ENCODE data around the gene CCDC186.

CCDC186 gene

DNA sequence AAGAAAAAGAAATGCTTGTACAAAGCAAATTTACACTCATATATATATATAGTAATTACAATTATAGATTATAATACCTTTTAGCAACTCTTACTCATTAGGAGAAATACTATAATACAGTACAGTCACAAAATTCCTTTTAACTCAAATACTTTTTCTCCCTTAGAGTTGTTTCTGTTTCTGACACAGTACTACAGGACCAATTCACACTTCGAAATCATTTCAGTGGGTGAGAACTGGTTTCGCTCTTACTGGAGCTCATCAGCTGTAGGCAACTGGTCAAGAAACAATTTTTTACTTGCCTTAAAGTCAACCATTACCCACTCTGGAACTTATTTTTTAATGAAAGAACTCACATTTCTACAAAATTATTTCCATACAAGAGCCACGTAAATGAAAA is 6.0 kb downstream of the CCDC186 start:
- Histone ChIP-seq H3K79me2 (ENCODE audit: low read length) (peaks cover 11% of the 10 kb centered on the region), H4K20me1 (ENCODE audit: insufficient read depth, low read length) (no peaks in the 10 kb centered on the region), H3K9me3 (ENCODE audit: insufficient read depth, low read length) (peaks cover 4% of the 10 kb centered on the region; the same call in 1 of the 2 replicates), H3K9ac (ENCODE audit: low read length) (no peak overlapping the region), H3K4me1 (ENCODE audit: low read length) (peaks cover 8% of the 10 kb centered on the region; the same call in 1 of the 2 replicates), H3K27me3 (ENCODE audit: low read depth, low read length) (no peaks in the 10 kb centered on the region), H3K36me3 (replicated peaks; ENCODE audit: low read depth, low read length) (peaks cover 9% of the 10 kb centered on the region), H3K4me3 (ENCODE audit: low read length) (no peak overlapping the region), H2AFZ (ENCODE audit: low read depth, low read length) (no peak overlapping the region), H3K27ac (ENCODE audit: low read length) (no peak overlapping the region), H3K4me2 (ENCODE audit: low read length) (no peak overlapping the region)
- TF ChIP-seq EZH2phosphoT487 (IDR thresholded peaks at IDR 0.05; ENCODE audit: low read depth), result no peak
- TF ChIP-seq, protein P1, sequence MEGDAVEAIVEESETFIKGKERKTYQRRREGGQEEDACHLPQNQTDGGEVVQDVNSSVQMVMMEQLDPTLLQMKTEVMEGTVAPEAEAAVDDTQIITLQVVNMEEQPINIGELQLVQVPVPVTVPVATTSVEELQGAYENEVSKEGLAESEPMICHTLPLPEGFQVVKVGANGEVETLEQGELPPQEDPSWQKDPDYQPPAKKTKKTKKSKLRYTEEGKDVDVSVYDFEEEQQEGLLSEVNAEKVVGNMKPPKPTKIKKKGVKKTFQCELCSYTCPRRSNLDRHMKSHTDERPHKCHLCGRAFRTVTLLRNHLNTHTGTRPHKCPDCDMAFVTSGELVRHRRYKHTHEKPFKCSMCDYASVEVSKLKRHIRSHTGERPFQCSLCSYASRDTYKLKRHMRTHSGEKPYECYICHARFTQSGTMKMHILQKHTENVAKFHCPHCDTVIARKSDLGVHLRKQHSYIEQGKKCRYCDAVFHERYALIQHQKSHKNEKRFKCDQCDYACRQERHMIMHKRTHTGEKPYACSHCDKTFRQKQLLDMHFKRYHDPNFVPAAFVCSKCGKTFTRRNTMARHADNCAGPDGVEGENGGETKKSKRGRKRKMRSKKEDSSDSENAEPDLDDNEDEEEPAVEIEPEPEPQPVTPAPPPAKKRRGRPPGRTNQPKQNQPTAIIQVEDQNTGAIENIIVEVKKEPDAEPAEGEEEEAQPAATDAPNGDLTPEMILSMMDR (IDR thresholded peaks at IDR 0.05; ENCODE audit: low read depth, low read length), result no peak

DNA sequence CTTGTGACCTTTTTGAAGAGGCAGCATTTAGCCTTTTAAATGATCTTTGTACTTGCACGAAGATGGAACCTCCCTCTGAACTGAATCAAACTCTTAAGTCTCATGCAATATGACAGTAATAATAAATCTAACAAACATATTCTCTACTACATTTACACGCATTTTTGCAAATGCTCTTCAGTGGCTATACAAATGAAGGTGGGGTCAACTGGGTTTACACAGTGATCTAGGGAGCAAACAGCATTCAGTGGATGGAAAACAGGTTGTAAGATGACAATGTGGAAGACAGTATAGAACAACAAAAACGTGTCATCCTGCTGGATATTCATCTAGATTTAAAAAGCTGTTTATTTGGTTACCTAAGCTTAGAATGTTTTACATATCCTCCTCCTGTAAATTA is 7.5 kb downstream of the CCDC186 start:
- H3K4me1 ChIP-seq (ENCODE audit: low read length), result no peaks in the 10 kb centered on the region
- H3K36me3 ChIP-seq (replicated peaks; ENCODE audit: low read depth, low read length), result peaks cover 9% of the 10 kb centered on the region
- peaks cover 6% of the 10 kb centered on the region; the same call in 1 of the 2 replicates for H3K79me2 ChIP-seq (ENCODE audit: low read length)
- H3K4me2 ChIP-seq (ENCODE audit: low read length), result no peak overlapping the region
- peaks cover 4% of the 10 kb centered on the region; the same call in 1 of the 2 replicates for H3K9me3 ChIP-seq (ENCODE audit: insufficient read depth, low read length)
- no peak overlapping the region for H3K27ac ChIP-seq (ENCODE audit: low read length)
- H3K4me3 ChIP-seq (ENCODE audit: low read length), result no peak overlapping the region
- no peak for TF ChIP-seq EZH2phosphoT487 (IDR thresholded peaks at IDR 0.05; ENCODE audit: low read depth)
- TF ChIP-seq, protein P1 (IDR thresholded peaks at IDR 0.05; ENCODE audit: low read depth, low read length), result no peak
- no peak overlapping the region for H2AFZ ChIP-seq (ENCODE audit: low read depth, low read length)
- H3K9ac ChIP-seq (ENCODE audit: low read length), result no peak overlapping the region
- H4K20me1 ChIP-seq (ENCODE audit: insufficient read depth, low read length), result no peaks in the 10 kb centered on the region
- H3K27me3 ChIP-seq (ENCODE audit: low read depth, low read length), result no peaks in the 10 kb centered on the region

DNA sequence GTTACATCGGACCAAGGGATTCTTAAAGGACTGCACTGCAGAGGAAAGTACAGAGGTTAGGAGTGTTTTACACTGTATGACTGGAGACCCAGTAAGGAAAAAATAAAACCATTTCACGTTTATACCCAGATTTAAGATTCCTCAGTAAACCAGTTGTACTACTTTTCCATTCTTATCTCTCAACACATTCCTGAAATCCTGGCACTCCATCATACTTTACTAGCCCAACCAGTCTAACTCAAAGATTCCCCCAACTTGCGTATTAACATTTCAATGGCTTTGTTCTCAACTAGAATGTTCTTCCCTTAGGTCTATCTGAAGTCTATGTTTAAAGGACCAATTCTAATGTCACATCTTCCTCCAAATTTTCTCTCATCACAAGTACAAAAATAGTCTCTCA is 8.0 kb downstream of the CCDC186 start:
- no peak for TF ChIP-seq EZH2phosphoT487 (IDR thresholded peaks at IDR 0.05; ENCODE audit: low read depth)
- TF ChIP-seq, protein P1 (IDR thresholded peaks at IDR 0.05; ENCODE audit: low read depth, low read length), result no peak
- H4K20me1 ChIP-seq (ENCODE audit: insufficient read depth, low read length), result no peaks in the 10 kb centered on the region
- no peaks in the 10 kb centered on the region for H3K4me1 ChIP-seq (ENCODE audit: low read length)
- H3K4me2 ChIP-seq (ENCODE audit: low read length), result no peak overlapping the region
- H3K9me3 ChIP-seq (ENCODE audit: insufficient read depth, low read length), result peaks cover 4% of the 10 kb centered on the region; the same call in 1 of the 2 replicates
- no peak overlapping the region for H3K4me3 ChIP-seq (ENCODE audit: low read length)
- H3K27ac ChIP-seq (ENCODE audit: low read length), result no peak overlapping the region
- no peaks in the 10 kb centered on the region for H3K27me3 ChIP-seq (ENCODE audit: low read depth, low read length)
- peaks cover 9% of the 10 kb centered on the region for H3K36me3 ChIP-seq (replicated peaks; ENCODE audit: low read depth, low read length)
- peaks cover 6% of the 10 kb centered on the region; the same call in 1 of the 2 replicates for H3K79me2 ChIP-seq (ENCODE audit: low read length)
- H3K9ac ChIP-seq (ENCODE audit: low read length), result no peak overlapping the region
- H2AFZ ChIP-seq (ENCODE audit: low read depth, low read length), result no peak overlapping the region

DNA sequence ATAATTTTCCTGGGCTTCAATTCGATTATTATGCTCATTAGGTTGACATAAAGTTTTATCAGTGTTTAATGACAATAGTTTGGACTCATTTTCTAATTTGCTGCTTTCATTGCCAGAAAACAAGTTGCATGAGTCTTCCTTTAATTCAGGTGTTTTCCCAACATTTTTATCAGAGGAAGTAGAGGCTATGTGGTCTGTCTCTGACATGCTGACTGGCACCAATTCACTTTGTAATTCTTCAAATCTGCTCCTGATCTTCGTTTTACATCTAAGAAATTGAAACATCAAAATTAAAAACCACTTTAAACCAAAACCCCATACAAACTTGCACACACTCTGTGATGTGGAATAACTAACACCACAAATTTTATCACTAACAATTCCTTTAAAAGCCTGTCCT is 10.9 kb downstream of the CCDC186 start:
- Histone ChIP-seq H3K4me3 (ENCODE audit: low read length) (no peak overlapping the region), H3K36me3 (replicated peaks; ENCODE audit: low read depth, low read length) (peaks cover under 1% of the 10 kb centered on the region), H3K27me3 (ENCODE audit: low read depth, low read length) (no peaks in the 10 kb centered on the region), H3K27ac (ENCODE audit: low read length) (no peak overlapping the region), H3K79me2 (ENCODE audit: low read length) (no peaks in the 10 kb centered on the region), H3K9me3 (ENCODE audit: insufficient read depth, low read length) (no peaks in the 10 kb centered on the region), H3K4me2 (ENCODE audit: low read length) (no peak overlapping the region), H3K9ac (ENCODE audit: low read length) (no peak overlapping the region), H3K4me1 (ENCODE audit: low read length) (no peaks in the 10 kb centered on the region), H2AFZ (ENCODE audit: low read depth, low read length) (no peak overlapping the region), H4K20me1 (ENCODE audit: insufficient read depth, low read length) (no peaks in the 10 kb centered on the region)
- TF ChIP-seq, protein P1 (IDR thresholded peaks at IDR 0.05; ENCODE audit: low read depth, low read length), result no peak
- TF ChIP-seq EZH2phosphoT487 (IDR thresholded peaks at IDR 0.05; ENCODE audit: low read depth), result no peak
